ENCODE measurements around the gene IRF2BP1.
"Not testable (repeated sequence)": the region's sequence is repeated elsewhere in the genome, so short reads cannot be mapped to it uniquely, and the experiment has no call there.

Gene IRF2BP1

GRCh38 chr19:45882652-45883585 is 3.0 kb downstream of the IRF2BP1 start:
- DNase-seq (ENCODE audit: low read depth, low spot score): peak; percentile 94

DNA sequence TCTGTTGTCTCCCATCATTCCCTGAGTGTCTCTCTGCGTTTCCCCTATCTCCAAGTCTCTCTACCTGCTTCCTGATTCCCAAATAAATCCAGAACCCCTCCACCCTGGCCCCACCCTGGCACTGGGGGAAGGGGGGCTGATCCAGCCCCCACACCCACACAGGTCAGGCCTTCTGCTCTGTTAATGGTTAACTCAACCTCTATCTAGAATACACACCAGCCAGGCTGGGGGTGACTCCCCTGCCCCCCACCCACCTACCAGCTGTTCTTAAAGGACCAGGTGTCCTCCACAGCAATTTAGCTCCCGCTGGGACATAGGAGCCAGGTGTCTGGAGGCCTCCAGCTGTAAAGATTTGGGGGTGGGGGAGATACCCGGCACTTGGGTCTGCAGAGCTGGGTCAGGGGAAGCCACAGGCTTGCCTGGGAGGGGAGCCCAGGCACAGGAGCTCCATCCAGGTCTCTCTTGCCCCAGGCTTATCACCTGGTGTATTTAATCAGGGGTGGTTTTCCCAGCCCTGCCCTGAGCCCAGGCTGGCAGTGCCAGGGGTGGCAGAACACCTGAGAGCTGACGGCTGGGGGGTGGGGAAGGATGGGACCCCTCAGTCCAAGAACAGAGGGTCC is 3.9 kb downstream of the IRF2BP1 start:
- DNase-seq (ENCODE audit: low read depth, low spot score): no peak

GRCh38 chr19:45881082-45881908 is 4.6 kb downstream of the IRF2BP1 start:
- no peak for DNase-seq (ENCODE audit: low read depth, low spot score)

GRCh38 chr19:45879971-45880370 is 6.0 kb downstream of the IRF2BP1 start:
- no peak for DNase-seq (ENCODE audit: low read depth, low spot score)

GRCh38 chr19:45879055-45879454 is 6.9 kb downstream of the IRF2BP1 start:
- DNase-seq (ENCODE audit: low read depth, low spot score): no peak

DNA sequence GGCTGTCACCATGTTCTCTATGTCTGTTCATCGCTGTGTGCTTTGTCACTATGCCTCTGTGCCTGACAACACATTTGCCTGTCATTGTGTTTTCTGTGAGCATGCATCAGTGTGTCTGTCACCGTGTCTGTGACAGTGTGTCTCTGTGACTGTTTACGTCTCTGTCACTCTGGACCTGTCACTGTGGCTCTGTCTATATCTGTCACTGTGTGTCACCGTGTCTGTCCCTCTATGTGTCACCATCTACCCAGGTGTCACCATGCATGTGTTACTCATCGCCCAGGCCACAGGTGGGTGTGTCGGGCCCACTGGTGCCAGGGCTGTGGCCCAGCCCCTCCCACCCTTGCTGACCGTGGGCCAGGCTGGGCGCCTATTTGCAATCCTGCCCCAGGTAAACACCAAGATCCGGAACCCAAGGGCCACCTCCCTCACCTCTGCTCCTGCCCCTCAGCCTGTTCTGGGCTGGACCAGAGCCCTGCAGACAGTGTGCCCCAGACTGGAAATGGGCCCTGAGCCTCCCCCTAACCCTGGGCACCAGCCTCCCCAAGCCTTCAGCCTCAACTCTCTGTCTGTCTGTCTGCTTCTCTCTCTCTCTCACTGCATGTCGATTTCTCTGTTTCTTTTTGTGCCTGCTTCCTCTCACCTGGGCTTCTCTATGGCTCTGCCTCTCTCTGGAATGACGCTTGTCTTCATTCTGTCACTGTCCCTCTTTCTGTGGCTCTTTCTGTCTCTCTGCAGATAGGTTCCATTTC is 7.7 kb downstream of the IRF2BP1 start:
- DNase-seq (ENCODE audit: low read depth, low spot score): no peak

GRCh38 chr19:45876411-45877197 is 9.3 kb downstream of the IRF2BP1 start:
- DNase-seq (ENCODE audit: low read depth, low spot score): peak; percentile 78

- no peak for DNase-seq (ENCODE audit: low read depth, low spot score)
Measured at GRCh38 chr19:45876161-45876410, 9.9 kb downstream of the IRF2BP1 start.

DNA sequence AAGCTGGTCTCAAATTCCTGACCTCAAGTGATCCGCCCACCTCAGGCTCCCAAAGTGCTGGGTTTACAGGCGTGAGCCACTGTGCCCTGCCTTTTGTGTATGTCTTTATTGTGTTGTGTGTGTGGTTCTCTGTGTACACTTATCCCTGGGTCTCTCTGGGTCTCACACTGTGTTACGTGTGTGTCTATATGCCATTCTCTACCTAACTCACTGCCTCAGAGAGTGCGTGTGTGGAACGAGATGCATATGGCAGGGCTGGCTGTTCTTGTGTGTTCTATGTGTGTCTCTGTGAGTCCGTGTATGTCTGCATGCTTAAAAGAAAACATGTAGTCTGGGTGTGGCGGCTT is 11.3 kb downstream of the IRF2BP1 start:
- no peak for DNase-seq (ENCODE audit: low read depth, low spot score)

- no peak for DNase-seq (ENCODE audit: low read depth, low spot score)
Measured at GRCh38 chr19:45873219-45873772, 12.6 kb downstream of the IRF2BP1 start.

- no peak for DNase-seq (ENCODE audit: low read depth, low spot score)
Measured at GRCh38 chr19:45872095-45872919, 13.6 kb downstream of the IRF2BP1 start.

- no peak for DNase-seq (ENCODE audit: low read depth, low spot score)
Measured at GRCh38 chr19:45870798-45871197, 15.1 kb downstream of the IRF2BP1 start.

DNA sequence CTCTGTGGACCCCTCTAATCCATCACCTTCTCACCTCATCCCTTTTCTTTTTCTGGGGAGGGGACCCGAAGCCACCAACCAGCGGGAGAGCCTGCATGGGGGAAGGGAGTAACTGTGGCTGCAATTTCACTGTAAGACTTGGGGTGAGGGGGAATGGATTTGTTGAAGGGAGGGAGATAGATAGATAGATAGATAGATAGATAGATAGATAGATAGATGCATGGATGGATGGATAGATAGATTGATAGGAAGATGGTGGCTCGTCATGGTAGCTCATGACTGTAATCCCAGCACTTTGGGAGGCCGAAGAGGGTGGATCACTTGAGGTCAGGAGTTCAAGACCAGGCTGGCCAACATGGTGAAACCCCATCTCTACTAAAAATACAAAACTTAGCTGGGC is 18.7 kb downstream of the IRF2BP1 start:
- not testable (repeated sequence) for DNase-seq (ENCODE audit: low read depth, low spot score)

DNA sequence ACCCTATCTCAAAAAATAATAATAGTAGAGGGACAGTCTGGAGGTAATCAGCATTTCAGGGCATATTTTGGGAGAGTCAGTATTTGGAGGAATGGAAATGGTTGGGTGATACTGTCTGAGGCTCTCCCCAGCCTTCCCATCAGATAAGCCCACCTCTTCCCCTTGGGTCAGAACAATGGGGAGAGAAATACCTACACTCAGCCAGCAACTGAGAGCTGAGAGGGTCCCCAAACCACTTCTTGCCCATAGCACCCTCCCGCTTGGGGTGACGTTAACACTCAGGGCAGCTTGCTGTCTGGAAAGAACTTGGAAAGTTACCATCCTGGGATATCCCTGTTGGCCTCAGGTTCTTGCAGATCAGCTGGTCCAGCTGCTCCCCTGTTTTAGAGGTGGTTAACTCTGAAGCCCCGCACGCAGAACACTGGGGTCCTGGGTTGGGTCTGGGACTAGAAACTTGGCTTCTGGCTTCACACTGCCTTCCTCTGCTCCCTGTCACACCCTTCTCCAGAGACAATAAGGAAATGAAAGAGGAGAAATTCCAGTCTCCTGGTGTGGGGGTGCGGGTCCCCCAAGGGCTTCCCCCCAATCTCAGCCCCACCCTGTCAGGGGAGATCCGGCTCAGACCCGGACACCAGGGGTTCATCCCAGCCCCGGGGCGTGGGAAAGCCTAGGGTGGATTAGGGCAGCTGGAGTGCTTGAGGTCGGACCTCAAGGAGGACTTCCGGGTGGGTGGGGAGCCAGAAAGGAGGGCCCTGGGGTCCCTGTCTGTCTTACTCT is 19.4 kb downstream of the IRF2BP1 start:
- no peak for DNase-seq (ENCODE audit: low read depth, low spot score)

DNA sequence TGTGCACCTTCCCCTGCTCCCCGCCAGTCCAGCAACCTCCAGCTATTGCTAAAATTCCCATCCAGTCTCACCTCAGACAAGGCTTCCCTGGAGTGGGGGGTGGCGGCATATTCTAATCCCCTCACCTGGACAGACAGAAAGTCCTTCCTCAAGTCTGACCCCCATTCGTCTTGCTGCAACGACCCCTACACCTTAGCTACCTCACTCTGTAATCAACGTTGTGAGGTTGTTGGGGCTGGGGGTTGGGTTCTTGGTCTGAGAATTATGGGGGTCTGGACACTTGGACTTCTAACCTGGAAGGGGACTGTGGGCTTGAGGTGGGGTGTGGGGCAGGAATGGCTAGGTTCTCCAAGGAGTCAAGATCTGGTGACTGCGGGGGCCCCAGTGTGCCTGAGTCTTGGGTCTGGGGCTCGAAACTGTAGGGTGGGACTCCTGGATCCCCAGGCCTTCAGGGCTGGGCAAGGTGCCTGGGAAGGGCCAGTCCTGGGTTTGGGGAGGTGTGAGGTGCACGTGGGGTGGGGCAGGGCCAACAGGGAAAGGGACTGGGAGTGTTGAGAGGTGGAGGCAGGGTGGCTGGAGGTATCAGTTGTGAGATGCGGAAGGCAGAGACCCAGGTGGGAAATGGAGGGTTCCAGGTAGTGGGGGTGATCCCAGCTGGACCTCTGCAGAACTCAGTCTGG is 20.5 kb downstream of the IRF2BP1 start:
- DNase-seq (ENCODE audit: low read depth, low spot score): no peak

DNA sequence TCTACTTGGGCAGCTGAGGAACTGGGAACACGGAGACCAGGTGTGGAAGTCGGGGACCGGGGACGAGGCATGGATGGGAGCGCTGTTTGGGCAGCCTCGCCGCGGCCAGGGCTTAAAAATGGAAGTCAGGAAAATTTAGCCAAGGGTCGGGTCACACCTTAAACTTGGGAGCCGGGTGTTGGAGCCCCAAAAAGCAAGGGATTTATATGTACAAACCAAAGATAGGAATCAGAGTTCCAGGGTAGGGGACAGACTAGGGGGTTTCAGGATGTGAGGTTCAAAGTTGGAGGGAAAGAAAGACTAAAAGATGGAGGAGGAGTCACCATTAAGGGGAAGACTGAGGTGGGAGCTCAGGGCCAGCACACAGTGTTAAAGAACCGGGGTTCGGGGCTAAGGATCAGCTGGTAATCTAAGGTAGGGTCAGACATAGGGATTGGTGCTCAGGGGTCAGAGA is 21.3 kb downstream of the IRF2BP1 start:
- DNase-seq (ENCODE audit: low read depth, low spot score): no peak

- DNase-seq (ENCODE audit: low read depth, low spot score): peak; percentile 71
Measured at GRCh38 chr19:45863840-45864628, 21.9 kb downstream of the IRF2BP1 start, which contains the start of gene FOXA3. Gene FOXA3 (plus strand): TSS chr19:45864326. CDS start chr19:45864457, 131 bp downstream.
